PC-3 (cell line): Measurements from ENCODE around the gene LRPAP1. TPM values are rescaled to one million over a fixed set of nuclear protein-coding genes. Genes with fewer than 3 reads are reported as not detected.

Source experiments
- ATAC-seq: fragments of 200-7000 bp; cut with Tn5 transposase; 2 replicates; pipeline ENCODE4 v1.9.1; 2020; ENCODE audit warnings: mild to moderate bottlenecking, moderate library complexity
- BruUV-seq: library from RNA; stranded (reverse); fragments of 400-500 nt; replicated peaks from 2 replicates; lab custom pipeline; 2021; lab: Mats Ljungman, UMichigan
- CTCF ChIA-PET: fragments of 300-600 bp; sonication (Branson Sonifier 250); formaldehyde crosslinking; loops from one replicate; lab custom pipeline; 2022; ENCODE audit warnings: antibody characterized with exemption; lab: Charles Lee
- POLR2A ChIA-PET: fragments of 300-600 bp; sonication (Branson Sonifier 250); formaldehyde crosslinking; loops from one replicate; lab custom pipeline; 2022; ENCODE audit warnings: antibody characterized with exemption; ENCODE audit not compliant: unreplicated experiment; lab: Charles Lee
- DNase-seq: peaks from one replicate; pipeline ENCODE4 v3.0.0-alpha.2; 2015
- H2AFZ ChIP-seq: fragments of 300-600 bp; sonication (generic); 2 replicates; pipeline ENCODE4 v1.6.0; 2016; ENCODE audit warnings: antibody characterized with exemption, low read length
- H3F3A ChIP-seq: fragments of 300-600 bp; sonication (generic); one replicate; pipeline ENCODE4 v1.6.0; 2017; ENCODE audit warnings: antibody characterized with exemption, low read length, control low read depth, mild to moderate bottlenecking; ENCODE audit not compliant: unreplicated experiment
- H3K27ac ChIP-seq: fragments of 300-600 bp; sonication (generic); 2 replicates; pipeline ENCODE4 v1.5.1; 2016; ENCODE audit warnings: mild to moderate bottlenecking, low read length
- H3K27me3 ChIP-seq: fragments of 300-600 bp; sonication (generic); 2 replicates; pipeline ENCODE4 v1.6.1; 2016; ENCODE audit warnings: low read length, mixed read lengths
- H3K36me3 ChIP-seq: fragments of 300-600 bp; sonication (generic); 2 replicates; pipeline ENCODE4 v1.6.1; 2016; ENCODE audit warnings: low read depth, mixed run types, low read length, mixed read lengths
- H3K4me1 ChIP-seq: fragments of 300-600 bp; sonication (generic); 2 replicates; pipeline ENCODE4 v1.5.1; 2016; ENCODE audit warnings: low read length; ENCODE audit not compliant: insufficient read depth
- H3K4me2 ChIP-seq: fragments of 300-600 bp; sonication (generic); 2 replicates; pipeline ENCODE4 v1.6.0; 2016; ENCODE audit warnings: low read length
- H3K4me3 ChIP-seq: fragments of 300-600 bp; sonication (generic); 2 replicates; pipeline ENCODE4 v1.5.1; 2016; ENCODE audit warnings: mild to moderate bottlenecking, low read length, mixed read lengths
- H3K79me2 ChIP-seq: fragments of 300-600 bp; sonication (generic); 2 replicates; pipeline ENCODE4 v1.6.1; 2017; ENCODE audit warnings: low read length, mixed read lengths
- H3K9ac ChIP-seq: fragments of 300-600 bp; sonication (generic); 2 replicates; pipeline ENCODE4 v1.6.0; 2016; ENCODE audit warnings: mild to moderate bottlenecking, low read length
- H3K9me2 ChIP-seq: fragments of 300-600 bp; sonication (generic); replicated peaks from 2 replicates; pipeline ENCODE4 v1.6.1; 2016; ENCODE audit warnings: mixed run types, low read length, mixed read lengths
- H3K9me3 ChIP-seq: fragments of 300-600 bp; sonication (generic); 2 replicates; pipeline ENCODE4 v1.6.1; 2016; ENCODE audit warnings: low read length, mixed read lengths
- H4K20me1 ChIP-seq: fragments of 300-600 bp; sonication (generic); 2 replicates; pipeline ENCODE4 v1.6.1; 2016; ENCODE audit warnings: low read length, mixed read lengths
- EZH2 ChIP-seq: fragments of 300-600 bp; sonication (generic); IDR thresholded peaks from one replicate; pipeline ENCODE4 v1.6.1; 2017; ENCODE audit warnings: antibody characterized with exemption, mild to moderate bottlenecking, low read length; ENCODE audit not compliant: unreplicated experiment
- EZH2phosphoT487 ChIP-seq: fragments of 300-600 bp; sonication (generic); IDR thresholded peaks from 2 replicates; pipeline ENCODE4 v1.6.1; 2018; ENCODE audit warnings: mild to moderate bottlenecking, antibody characterized with exemption, low read length, borderline replicate concordance
- intact Hi-C: fragments of 100-400 bp; cut with micrococcal nuclease; formaldehyde crosslinking; loops from 2 replicates; pipeline ENCODE4 v1.9.0; 2023
- total RNA-seq: library from RNA; depleted of rRNA; stranded (reverse); fragments of >200 nt; gene quantifications from 2 replicates; pipeline ENCODE4 v1.2.3, GENCODE V29; 2014
- TF ChIP-seq, protein P1 (sequence below): fragments of 300-600 bp; sonication (generic); conservative IDR thresholded peaks from 2 replicates; pipeline ENCODE4 v1.5.1; 2017; ENCODE audit warnings: antibody characterized with exemption, low read depth, mild to moderate bottlenecking, low read length

LRPAP1 gene
- total RNA-seq, 1 experiment from 2014 or later = 133 TPM

DNA sequence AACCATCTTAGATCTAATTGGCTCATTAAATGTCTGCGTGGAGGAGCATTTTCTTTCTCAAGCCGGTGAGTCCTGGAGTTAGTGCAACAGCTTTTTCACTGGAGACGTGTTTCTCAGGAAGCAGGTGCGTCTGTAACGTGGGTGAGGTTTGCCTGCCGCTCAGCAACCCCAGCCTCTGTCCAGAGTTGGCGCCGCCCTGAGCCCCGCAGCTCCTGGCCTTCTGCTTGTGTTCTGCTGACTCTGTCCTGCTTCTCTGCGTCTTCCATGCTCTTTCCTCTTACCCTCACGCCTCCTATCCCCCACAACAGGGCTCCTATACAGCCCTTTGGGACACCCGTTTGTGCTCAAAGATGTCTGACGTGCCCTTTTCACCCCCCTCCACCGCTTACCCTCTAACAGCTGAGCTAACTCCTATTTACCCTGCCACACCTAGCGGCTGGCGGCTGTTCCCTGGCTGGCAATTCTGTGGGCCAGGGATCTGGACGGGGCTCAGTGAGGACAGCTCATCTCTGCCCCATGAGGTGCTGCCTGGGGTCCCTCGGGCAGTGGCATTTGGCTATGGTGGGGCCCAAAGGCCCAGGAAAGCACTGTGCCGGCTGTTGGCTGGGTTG is 50.3 kb downstream of the LRPAP1 start:
- intact Hi-C loops = no loop called here
- no peak for ATAC-seq
- no peak overlapping the region for H3K9ac ChIP-seq

DNA sequence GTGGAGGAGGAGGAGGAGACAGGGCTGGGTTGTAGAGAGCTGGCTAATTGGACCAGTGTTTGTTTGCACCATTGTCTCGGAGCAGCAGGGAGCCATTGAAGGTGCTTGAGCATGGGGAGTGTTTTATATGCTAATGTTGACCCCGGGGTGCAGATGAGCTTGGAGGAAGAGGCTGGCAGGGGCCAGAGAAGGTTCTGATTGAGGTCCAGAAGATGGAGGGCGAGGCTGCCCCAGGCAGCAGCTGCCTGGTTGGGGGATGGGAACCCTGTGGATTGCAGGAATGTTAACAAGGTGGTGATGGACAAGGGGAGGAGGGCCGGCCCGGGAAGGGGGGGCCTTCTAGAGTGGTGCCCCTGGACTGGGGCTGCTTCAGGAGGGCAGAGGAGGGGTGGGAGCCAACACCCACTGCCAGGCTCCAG is 51.1 kb downstream of the LRPAP1 start:
- Histone ChIP-seq H3K79me2 (no peaks in the 10 kb centered on the region), H3K9me2 (no peaks in the 10 kb centered on the region), H3K4me3 (no peak overlapping the region), H3K27ac (no peak overlapping the region), H3K9ac (no peak overlapping the region), H3F3A (no peaks in the 10 kb centered on the region), H4K20me1 (no peaks in the 10 kb centered on the region), H2AFZ (no peak overlapping the region), H3K36me3 (no peaks in the 10 kb centered on the region), H3K4me1 (peaks cover 23% of the 10 kb centered on the region), H3K4me2 (no peak overlapping the region), H3K9me3 (no peaks in the 10 kb centered on the region), H3K27me3 (no peaks in the 10 kb centered on the region)
- BruUV-seq = no TSS peak
- no peak for DNase-seq
- no peak for ATAC-seq
- ChIA-PET POLR2A (no interaction called here), CTCF (interaction anchor here (0.7 to 1.2 kb wide), 2 partner anchors 41 to 135 kb away, joined by 3 to 4 read pairs; no protein-coding TSS in a partner anchor)
- intact Hi-C loops = no loop called here
- TF ChIP-seq EZH2 (no peak), EZH2phosphoT487 (no peak)
- TF ChIP-seq, protein P1, sequence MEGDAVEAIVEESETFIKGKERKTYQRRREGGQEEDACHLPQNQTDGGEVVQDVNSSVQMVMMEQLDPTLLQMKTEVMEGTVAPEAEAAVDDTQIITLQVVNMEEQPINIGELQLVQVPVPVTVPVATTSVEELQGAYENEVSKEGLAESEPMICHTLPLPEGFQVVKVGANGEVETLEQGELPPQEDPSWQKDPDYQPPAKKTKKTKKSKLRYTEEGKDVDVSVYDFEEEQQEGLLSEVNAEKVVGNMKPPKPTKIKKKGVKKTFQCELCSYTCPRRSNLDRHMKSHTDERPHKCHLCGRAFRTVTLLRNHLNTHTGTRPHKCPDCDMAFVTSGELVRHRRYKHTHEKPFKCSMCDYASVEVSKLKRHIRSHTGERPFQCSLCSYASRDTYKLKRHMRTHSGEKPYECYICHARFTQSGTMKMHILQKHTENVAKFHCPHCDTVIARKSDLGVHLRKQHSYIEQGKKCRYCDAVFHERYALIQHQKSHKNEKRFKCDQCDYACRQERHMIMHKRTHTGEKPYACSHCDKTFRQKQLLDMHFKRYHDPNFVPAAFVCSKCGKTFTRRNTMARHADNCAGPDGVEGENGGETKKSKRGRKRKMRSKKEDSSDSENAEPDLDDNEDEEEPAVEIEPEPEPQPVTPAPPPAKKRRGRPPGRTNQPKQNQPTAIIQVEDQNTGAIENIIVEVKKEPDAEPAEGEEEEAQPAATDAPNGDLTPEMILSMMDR = no peak

More for the DNA sequence above, 50.3 kb downstream of the LRPAP1 start:
- H3K9me2 ChIP-seq = no peaks in the 10 kb centered on the region
- no peaks in the 10 kb centered on the region for H3K27me3 ChIP-seq
- DNase-seq = no peak
- ChIA-PET CTCF (no interaction called here), POLR2A (no interaction called here)
- no peak overlapping the region for H3K27ac ChIP-seq
- no peak overlapping the region for H3K4me2 ChIP-seq
- no peaks in the 10 kb centered on the region for H3K79me2 ChIP-seq
- no peak overlapping the region for H2AFZ ChIP-seq
- H3K4me1 ChIP-seq = peaks cover 23% of the 10 kb centered on the region
- H3K9me3 ChIP-seq = no peaks in the 10 kb centered on the region
- no TSS peak for BruUV-seq
- no peaks in the 10 kb centered on the region for H3F3A ChIP-seq
- no peaks in the 10 kb centered on the region for H3K36me3 ChIP-seq
- TF ChIP-seq, protein P1 = no peak
- no peak for TF ChIP-seq EZH2
- TF ChIP-seq EZH2phosphoT487 = no peak
- no peak overlapping the region for H3K4me3 ChIP-seq
- no peaks in the 10 kb centered on the region for H4K20me1 ChIP-seq

DNA sequence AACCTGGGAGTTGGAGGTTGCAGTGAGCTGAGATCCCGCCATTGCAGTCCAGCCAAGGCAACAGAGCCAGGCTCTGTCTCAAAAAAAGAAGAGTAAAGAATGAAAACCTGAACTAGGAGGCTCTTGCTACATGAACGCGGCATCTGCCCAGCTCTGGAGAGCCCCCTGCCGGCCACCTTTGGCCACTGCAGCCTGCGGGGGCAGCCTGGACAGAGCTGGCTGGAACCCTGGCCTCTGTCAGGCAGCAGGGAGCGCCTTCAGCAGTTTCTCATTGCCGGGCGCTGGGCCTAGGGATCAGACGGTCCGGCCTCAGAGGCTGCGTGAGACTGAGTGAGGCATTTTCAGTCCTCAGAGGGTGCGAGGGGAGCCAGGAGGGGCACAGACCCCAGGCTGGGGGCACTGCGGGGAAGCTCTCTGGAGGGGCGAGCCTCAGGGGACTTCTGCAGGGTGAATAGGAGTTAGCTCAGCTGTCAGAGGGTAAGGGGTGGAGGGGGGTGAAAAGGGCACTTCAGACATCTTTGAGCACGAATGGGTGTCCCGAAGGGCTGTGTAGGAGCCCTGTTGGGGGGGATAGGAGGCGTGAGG is 51.6 kb downstream of the LRPAP1 start:
- no peaks in the 10 kb centered on the region for H3K79me2 ChIP-seq
- peaks cover 23% of the 10 kb centered on the region for H3K4me1 ChIP-seq
- no peaks in the 10 kb centered on the region for H3K9me3 ChIP-seq
- no peak overlapping the region for H3K9ac ChIP-seq
- DNase-seq = peak; percentile 74
- H3K27ac ChIP-seq = no peak overlapping the region
- ATAC-seq = peak; percentile 49
- H3K9me2 ChIP-seq = no peaks in the 10 kb centered on the region
- intact Hi-C loops = loop anchor here (1.0 kb wide), 1 partner anchor 134 kb away; no protein-coding TSS in a partner anchor
- H3K4me3 ChIP-seq = no peak overlapping the region
- no peaks in the 10 kb centered on the region for H4K20me1 ChIP-seq
- H3K27me3 ChIP-seq = no peaks in the 10 kb centered on the region
- H3K4me2 ChIP-seq = no peak overlapping the region
- BruUV-seq = no TSS peak
- no peak overlapping the region for H2AFZ ChIP-seq
- ChIA-PET CTCF (interaction anchor here (0.7 to 1.2 kb wide), 2 partner anchors 41 to 135 kb away, joined by 3 to 4 read pairs; no protein-coding TSS in a partner anchor), POLR2A (no interaction called here)
- no peaks in the 10 kb centered on the region for H3K36me3 ChIP-seq
- no peaks in the 10 kb centered on the region for H3F3A ChIP-seq
- TF ChIP-seq EZH2phosphoT487 = no peak
- TF ChIP-seq, protein P1 = peak; percentile 85
